IPS-NIHi7 (cell line): ENCODE results near the gene SCO1.
"Not testable (repeated sequence)": the region's sequence is repeated elsewhere in the genome, so short reads cannot be mapped to it uniquely, and the experiment has no call there.

Experiments
- DNase-seq: peaks from one replicate; pipeline ENCODE4 v3.0.0; 2012; ENCODE audit warnings: mixed read lengths; ENCODE audit errors: extremely low spot score

SCO1 gene

GRCh38 chr17:10726196-10726595 lies 28.9 kb upstream of the SCO1 start:
- no peak for DNase-seq

GRCh38 chr17:10725262-10725661 lies 27.9 kb upstream of the SCO1 start:
- no peak for DNase-seq

DNA sequence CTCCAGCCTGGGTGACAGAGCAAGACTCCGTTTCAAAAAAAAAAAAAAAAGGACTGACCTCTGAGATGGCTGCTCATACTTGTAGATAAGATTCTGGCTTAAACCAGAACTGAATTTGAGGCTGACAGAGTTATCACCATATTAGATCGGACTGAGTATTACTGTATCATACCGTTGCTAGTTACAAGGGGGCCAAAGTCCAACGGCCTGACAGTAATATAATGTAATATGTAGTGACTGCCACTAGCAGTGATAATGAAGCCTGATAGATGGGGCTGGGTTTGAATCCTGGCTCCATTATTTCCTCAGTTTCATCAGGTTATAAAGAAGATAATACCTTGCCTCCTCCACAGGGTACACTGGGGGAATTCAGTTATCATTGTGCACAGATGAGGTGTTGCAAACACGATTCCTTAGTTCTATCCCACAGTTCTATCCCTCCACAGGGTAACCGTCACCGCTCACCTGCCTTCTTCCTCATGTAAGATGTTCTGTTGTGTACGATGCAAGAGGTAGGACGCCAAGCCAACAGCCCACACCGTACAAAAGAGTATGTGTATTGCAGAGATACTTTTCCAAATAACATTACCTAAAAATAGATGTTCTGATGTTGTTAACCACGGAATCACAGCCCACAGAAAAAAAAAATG lies 27.3 kb upstream of the SCO1 start:
- no peak for DNase-seq

GRCh38 chr17:10718547-10718946 lies 21.2 kb upstream of the SCO1 start:
- DNase-seq = no peak

DNA sequence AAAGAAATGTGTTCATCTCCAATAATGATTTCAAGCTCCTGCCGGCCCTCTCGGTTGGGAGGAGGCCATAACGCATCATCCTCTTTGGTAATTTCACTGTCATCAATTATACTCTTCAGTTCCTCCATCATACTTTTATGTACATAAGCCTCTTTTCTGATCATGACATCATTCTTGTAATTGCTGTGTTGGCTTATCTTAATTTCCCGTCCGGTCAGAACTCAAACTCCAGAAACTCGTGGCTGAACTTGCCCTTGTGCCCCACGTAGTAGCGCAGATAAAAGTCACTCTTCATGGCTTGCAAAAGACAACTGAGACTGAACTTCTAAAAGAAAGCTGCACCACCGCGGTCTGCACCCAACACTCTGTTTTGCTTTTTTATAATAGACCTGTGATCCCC lies 18.9 kb upstream of the SCO1 start:
- no peak for DNase-seq

DNA sequence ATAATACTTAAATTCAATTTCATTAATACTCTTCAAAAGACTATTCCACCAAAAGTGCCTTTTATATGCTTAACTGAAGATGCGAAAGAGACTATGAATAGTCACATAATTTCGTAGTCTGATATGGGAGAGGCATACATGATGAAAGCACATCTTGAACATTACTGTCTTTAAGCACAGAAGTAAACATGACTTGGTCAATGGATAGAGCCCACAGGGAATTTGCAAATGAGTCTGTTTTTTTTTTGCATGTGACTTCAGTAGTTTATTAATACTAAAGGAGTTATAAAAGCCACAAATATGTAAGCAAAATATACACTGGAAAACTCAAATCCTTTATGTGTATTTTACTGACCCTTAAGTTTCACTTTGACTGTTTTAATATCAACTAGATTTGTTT lies 16.0 kb upstream of the SCO1 start:
- no peak for DNase-seq

DNA sequence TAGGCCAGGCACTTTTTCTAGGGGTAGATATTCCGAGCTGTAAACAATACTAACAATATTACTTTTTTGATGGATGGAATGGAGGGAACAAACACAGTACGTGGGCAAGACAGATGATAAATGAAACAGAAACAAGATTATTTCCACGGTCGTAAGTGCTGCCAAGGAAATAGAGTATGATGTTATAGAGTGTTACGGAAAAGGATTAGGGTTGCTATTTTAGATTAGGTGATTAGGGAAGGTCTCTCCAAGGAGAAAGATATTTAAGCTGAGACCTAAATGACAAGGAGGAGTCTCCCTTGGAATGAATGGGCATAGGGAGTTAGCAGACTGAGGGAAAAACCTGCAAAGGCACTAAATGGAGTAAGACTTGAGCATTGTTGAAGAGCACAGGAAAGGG lies 8.4 kb upstream of the SCO1 start:
- no peak for DNase-seq

- no peak for DNase-seq
Observed at GRCh38 chr17:10702574-10702973, 5.2 kb upstream of the SCO1 start.

DNA sequence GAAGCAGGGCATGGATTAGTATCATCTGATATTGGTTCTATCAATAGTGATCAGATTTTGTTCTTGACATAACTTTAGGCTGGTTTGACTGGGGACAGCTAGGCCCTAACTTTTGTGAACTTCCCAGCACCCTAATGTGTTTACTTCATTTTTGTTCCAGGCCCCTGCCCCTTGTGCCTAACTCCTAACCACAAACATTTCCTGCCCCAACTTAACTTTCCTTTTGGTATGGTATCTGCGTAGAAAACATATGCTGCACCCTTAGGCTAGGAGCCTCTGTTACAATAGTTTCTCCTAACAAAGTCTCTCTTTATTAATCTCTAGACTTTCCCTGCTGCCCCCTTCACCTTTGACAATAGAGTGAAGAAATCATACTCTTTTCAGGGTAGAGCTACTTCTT lies 2.5 kb upstream of the SCO1 start:
- no peak for DNase-seq

DNA sequence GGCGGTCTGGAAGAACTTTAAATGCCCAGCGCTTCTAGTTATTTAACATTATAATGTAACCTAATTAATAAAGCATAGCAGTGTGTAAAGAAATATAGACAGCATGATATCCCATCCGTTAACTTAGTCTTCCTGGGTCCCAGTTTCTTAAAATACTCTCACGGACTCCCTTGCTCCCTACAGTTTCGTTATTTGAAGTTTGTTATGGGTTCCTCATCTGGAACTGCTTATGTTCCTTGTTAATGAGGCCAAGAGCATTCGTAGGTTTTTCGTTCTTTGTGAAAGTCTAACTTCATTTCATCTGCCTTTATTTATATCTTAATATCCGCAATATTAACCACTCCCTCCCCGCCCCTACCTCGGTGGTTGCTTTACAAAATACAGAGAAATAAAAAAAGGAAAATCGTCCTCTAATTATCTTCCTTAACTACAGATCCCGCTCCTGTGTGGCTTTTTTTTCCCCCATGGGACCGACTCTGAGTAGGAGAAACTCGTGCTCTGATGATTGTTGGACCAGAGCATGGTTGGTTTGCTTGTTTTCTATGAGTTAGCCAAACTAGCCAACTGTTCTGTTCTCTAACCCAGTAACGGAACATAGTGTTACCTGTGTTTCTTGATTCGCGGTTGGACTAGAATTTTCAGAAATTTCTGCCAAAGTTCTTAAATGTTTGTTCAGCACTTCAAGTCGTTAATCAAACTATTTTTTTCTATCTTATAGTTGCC lies 924 bp upstream of the SCO1 start:
- peak; percentile 16 for DNase-seq

- not testable (repeated sequence) for DNase-seq
Observed at GRCh38 chr17:10695875-10696407, 1.4 kb downstream of the SCO1 start.

- no peak for DNase-seq
Observed at GRCh38 chr17:10687499-10687898, 9.8 kb downstream of the SCO1 start.

GRCh38 chr17:10683853-10684252 lies 13.5 kb downstream of the SCO1 start:
- DNase-seq = peak; percentile 22

DNA sequence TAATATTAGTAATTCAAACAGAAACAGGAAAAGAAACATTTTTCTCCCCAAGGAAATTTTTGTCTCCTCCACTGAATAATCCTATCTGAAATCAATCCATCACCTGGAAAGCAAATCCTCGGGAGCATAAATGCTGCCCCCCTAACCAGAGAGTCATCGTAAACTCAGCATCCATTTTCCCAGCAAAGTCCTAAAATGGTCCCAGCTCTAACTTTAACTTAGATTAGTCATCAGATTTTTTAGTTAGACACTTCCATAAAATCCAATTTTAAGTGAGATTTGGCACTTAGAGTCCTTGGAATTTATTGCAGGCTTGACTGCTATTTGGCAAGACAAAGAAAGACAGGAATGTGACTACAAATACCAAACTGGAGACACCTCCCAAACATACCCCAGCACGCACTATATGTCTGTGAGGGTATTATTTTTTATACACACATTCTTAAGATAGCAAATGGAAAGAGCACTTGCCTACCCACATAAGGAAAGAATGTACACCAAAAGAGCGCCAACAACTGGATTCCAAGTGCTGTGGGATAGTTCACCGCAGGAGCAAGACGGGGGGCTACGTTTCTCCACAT lies 15.4 kb downstream of the SCO1 start:
- DNase-seq = no peak

DNA sequence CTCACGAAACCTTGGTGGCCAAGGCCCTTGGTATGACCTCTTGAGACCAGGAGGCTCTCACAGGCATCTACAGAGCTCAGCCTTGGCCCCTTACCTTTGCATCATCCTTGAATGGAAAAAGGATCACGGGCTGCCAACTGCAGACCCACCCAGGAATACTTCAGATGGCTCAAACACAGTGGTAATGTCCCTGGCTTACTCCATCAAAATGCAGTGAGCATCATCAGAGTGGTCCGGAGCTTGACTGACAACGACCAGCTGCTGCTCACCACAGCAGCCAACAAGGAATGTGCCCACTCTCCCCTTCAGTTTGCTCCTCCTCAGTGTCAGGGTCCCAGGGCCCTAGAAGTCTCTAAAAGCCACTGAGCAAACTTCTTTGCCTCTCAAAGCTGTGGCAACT lies 22.6 kb downstream of the SCO1 start:
- DNase-seq = no peak

- no peak for DNase-seq
Observed at GRCh38 chr17:10673312-10673711, 24.0 kb downstream of the SCO1 start.

- no peak for DNase-seq
Observed at GRCh38 chr17:10668775-10669174, 28.6 kb downstream of the SCO1 start.

DNA sequence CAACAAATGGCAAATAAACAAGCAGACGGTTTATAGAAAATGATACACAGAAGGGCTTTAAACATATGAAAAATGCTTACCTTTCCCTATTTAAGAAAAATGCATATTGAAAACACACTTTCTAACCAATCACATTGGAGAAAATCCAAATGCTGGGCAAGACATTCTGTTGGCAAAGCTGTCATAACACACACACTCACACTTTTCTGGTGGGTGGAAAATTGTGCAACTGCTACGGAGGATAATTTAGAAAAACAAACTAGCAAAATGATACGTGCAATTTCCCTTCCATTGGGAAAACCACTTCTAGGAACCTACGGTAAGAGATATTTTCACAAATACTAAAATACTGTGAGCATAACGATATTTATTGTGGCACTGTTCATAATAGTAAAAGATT lies 30.4 kb downstream of the SCO1 start:
- no peak for DNase-seq

DNA sequence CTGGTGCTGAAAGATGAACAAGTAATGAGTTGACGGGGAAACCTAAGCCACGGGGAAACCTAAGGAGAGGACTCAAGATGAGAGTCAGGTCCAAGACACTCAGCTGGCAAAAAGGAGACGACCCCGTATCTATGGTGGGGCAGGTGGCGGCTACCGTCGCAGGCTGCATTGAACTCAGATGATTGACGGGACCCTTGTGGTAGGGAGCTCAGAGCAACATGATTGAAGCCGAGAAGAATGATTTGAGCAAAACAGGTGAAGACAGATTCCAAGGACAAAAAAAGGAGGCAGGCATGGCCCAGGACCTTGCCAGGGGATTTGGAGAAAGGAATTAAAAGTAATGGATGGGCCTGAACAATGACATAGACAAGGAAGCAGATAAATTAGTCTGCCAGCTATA lies 32.8 kb downstream of the SCO1 start:
- DNase-seq = no peak

GRCh38 chr17:10663231-10663630 lies 34.1 kb downstream of the SCO1 start:
- DNase-seq = no peak

DNA sequence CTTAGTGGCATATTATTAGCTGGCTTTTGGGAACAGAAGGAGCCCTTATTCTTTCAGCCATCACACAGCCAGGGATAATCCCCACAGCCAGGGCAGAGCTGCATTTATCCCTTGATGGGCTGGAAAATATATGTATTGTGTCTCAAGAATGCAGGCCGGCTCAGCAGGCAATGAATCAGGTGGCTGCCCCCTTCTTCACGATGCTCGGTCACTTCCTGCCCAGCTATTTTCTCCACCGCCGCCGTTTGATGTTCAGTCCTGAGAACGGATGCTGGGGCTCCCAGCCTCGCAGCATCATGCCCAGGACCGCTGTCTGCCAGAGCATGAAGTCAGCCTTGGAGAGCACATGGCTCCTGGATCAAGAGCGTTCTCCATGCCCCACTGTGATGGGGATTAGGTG lies 35.9 kb downstream of the SCO1 start:
- no peak for DNase-seq

DNA sequence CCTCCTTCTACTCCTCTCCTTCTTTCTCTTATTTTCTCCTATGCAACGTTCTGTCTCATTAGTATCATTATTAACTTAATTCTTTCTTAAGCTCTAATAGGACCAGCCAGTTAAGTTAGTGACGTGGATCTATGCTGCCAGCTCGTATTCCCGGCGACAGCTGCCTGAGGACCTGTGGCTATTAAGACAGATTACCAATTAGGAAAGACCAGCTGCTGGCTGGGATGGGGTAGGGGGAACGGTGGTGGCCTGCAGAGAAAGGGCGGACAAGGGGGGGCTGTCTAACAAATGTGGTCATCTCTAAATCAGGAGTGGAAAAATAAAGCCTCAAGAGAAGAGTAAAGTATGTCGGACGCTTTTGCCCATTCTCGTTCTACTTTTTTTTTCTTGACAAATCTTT lies 39.5 kb downstream of the SCO1 start:
- DNase-seq = no peak

GRCh38 chr17:10657148-10657547 lies 40.2 kb downstream of the SCO1 start, which contains the start of gene MYH3:
TSS of gene MYH3 (minus strand) at chr17:10657309. CDS start at chr17:10655064, 2,245 bp downstream.
- DNase-seq = no peak
